Stimulated activated CD4-positive, alpha-beta T cell treated with anti-CD3 and anti-CD28 coated beads, Interleukin-4, amount 100 ng/mL, for 24 hours (primary cell): ENCODE data around the gene FEM1C.

Experiments
- DNase-seq: peaks from one replicate; pipeline ENCODE4 v3.0.0-alpha.2; 2020

Gene FEM1C, protein sequence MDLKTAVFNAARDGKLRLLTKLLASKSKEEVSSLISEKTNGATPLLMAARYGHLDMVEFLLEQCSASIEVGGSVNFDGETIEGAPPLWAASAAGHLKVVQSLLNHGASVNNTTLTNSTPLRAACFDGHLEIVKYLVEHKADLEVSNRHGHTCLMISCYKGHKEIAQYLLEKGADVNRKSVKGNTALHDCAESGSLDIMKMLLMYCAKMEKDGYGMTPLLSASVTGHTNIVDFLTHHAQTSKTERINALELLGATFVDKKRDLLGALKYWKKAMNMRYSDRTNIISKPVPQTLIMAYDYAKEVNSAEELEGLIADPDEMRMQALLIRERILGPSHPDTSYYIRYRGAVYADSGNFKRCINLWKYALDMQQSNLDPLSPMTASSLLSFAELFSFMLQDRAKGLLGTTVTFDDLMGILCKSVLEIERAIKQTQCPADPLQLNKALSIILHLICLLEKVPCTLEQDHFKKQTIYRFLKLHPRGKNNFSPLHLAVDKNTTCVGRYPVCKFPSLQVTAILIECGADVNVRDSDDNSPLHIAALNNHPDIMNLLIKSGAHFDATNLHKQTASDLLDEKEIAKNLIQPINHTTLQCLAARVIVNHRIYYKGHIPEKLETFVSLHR

DNA sequence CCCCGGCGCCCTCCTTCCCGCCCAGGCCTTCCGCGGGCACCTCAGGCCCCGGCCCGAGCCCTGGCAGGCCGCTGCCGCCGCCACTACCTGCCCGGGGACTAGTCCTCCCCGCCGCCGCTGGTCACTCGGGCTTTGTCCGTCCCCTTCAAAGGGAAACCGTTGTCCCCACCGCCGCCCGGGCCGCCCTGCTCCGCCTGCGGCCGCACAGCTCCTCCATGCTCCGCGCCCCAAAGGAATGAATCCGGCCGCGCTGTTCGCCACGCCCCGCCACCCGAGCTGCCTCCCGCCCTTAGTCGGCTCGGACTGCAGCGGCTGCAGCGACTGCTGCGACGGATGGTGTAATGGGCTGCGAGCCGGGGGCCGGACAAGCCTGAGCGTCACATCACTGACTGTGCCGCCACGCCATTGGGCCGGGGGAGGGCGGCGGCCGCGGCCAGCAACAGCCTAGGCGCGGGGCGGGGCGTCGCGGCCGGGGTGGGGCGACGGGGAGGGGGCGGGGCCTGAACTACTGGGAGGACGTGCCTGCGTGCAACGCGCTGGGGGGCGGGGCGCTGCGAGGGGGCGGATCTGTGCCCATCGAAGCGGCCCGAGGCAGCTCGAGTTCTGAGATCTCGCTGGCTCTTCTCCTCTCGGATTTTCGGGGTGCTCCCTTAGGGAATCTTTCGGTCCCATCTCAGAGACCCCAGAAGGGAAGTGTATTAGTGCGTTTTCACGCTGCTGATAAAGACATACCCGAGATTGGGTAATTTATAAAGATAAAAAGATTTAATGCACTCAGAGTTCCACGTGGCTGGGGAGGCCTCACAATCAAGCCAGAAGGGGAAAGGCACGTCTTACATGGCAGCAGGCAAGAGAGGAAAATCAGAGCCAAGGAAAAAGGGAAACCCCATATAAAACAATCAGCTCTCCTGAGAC lies at the start of gene FEM1C:
Gene FEM1C (minus strand): TSS at position 340 of the 915 bp plus-strand sequence. CDS start 1,282 bp downstream, outside the sequence.
- DNase-seq, result peak; percentile 98

DNA sequence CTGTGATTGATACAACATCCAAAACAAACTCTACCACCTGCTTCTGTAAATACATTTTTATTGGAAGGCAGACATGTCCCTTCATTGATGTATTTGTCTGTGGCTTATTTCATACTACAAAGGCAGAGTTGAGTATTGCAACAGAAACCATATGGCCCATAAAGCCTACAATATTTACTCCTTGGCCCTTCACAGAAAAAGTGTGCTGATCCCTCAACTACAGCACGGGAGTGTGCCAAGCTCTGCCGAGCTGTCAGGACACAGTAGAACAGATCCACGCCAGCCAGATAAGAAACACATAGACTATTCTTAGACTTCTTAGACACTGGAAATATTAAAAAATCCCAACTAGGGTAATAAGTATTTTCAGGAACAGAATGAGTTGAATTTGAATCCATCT lies 44.5 kb upstream of the FEM1C start:
- DNase-seq, result no peak

DNA sequence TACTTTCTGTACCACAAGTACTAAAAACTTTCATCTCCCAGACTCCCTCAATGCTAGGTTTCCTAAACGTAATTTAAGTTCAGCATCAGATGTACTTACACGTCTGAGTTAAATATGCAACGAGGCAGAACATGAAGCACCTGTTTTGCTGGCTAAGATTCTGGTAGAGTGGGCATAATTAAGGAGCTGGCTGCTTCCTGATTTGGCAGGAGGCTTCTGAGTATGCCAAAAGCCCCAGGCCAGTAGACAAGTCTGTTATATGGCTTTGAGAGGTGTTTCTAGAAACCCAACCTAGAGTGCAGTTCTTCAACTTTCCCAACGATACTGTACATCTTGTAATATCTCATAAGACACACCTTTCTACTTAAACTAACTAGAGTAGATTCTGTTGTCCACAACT lies 44.1 kb upstream of the FEM1C start:
- no peak for DNase-seq

DNA sequence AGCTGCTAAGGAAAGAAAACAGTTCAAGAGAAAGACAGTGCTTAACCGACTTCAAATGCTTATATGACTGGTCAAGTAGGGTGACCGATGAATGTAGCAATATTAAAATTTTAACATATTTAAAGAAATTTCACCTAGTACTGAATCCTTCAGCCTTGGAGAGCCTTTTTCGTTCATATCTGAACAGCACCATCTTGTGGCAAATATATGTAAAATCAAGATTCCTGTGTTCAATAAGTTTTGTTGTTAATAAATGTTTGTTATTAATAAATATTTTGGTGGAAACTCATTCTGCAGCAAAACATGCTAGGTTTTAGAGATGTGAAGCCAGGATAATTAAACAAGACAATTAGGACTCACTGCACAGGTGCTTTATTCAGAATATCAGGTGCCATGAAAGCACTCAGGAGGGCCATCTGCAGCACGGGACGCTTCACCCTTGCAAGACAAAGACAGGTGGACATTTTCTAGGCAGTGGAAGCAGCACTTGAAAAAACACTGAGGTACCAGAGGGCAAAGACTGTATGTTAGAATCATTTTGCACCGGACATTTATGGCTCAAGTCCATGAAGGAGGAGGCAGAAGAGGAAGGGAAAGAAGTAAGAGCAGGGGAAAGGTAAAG lies 42.1 kb upstream of the FEM1C start:
- DNase-seq, result no peak

DNA sequence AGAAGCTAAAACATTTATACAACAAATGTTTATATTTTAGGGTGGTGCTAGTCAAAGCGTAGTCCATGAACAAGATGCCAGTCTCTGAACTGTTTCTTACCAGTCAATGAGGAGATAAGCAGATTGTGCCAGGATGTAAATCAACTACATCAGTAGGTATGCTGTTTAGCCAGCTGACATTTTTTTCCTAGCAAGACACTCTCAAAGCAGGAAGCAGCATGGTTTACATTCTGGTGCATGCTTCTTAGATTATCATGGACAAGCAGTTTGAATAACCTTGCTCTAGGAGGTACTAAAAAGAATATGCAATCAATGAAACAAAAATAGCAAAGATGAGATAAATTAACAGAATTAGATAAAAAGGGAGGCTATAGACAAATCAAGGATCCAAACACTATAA lies 40.7 kb upstream of the FEM1C start:
- DNase-seq, result no peak

DNA sequence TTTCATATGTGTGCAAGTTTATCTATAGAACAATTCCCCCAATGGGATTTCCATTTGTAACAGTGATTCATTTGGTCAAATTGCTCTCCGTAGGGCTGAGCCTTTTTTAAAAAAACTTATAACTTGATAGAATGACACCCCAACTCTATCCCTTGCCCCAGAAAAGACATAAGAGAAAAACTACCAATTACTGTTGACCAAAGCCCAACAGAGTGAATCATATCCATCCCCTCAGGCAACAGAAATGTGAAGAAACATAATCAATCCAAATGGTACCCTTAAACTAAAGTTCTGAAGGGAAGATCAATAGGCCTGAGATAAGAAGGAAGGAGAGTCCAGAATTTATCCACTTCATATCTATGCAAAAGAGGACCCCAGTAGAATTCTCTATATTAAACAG lies 39.9 kb upstream of the FEM1C start:
- no peak for DNase-seq

DNA sequence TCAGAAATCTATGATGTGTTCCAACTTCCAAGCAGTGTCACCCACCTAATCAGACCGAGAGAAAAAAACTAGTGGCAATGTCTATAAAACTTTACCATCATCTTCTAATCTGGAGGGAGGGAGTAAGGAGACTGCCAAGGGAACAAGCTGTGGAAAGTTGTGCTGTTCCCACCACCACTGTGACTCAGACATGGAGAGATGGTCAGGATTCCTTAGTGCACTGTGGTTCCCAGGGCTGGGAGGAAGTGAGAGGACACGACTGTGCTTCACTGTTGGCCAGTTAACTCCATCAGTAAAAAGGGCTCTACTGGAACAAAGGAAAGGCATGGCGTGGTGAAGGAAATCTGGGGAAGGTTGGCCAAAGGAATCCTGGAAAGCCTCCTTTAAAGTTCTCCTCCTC lies 38.9 kb upstream of the FEM1C start:
- DNase-seq, result no peak

DNA sequence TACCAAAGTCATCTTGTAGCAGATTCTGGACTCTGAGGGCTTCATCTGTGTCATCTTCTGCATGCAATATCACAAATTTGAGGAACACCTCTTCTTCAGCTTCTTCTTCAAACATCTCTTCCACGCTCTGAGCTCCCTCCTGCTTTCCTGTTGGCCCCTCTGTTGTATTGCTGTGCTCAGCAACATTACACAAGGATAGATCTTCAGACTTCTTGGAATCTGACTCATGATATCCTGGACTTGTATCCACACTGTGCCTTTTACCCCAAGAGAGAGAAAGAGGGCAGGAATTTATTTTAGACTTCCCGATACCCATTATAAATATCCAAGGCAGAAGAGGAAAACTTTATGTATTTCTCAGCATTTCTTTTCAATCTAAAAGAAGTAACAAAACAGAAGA lies 36.4 kb upstream of the FEM1C start:
- DNase-seq, result no peak

DNA sequence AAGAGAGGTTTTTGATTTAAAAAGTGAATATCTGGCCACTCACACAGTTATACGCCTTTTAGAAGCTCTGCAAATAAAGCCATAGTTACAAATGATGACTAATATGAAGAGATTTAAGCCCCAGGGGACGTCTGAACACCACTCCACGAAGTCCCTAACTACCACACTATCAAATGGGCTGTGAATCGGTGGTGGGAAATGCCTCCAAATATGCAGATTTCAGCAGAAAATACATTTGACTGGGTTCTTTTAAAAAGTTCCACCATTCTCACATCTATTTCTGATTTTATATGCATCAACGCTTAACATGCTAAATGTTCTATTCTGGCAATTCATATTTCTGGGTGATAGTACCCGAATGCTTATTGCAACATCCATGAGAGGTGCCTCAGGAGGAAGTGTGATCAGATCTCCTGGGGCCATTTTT lies 35.2 kb upstream of the FEM1C start:
- no peak for DNase-seq

DNA sequence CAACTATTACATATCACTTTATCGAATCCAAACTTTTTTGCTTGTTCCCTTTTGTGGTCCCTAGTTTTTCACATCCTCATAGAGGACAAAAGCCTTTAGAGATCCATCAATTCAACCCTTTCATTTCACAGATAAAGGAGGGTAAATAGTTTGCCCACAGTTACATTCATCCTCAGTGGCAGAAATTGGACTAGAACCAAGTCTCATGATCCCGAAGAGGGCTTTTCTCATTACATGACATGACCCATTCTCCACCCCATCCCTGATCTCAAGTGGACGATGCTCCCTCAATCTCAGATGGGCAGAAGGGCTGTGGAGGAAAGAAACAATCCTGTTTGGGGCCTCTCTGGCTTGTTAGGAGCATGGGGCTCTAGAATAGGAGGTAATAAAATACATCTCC lies 34.6 kb upstream of the FEM1C start:
- DNase-seq, result no peak

DNA sequence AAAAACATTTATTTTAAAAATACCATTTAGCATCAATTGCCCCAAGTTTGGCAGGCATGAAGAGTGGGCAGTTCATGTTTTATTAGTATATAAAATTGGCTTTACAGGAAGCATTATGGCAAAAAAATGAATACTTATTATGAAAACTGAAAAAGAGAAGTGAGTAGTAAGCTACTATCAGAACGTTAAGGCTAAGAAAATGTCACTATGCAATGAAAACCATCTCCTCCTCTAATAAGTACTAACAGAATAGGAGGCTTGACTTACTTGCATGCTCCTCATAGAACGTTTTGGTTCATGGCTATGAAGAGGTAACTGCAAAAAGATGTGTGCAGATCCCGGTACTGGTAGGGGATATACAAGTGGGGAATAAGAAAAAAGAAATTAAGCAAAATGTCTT lies 34.1 kb upstream of the FEM1C start:
- DNase-seq, result no peak

DNA sequence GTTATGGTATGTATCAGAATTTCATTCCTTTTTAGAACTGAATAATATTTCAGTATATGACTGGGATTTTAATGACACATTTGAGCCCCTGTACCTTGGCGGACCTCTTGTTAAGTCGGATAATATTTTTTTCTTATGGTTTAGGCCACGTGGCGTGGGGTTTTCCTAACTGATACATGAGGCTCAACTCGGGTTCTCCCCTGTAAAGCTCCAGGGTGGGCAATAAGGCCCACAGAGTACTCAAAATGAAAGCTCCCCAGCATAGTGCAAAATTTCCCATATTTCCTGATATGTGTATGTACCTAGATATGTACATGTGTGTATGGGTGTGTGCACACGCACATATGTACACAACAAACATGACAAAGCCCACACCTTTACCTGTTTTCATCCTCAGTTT lies 33.2 kb upstream of the FEM1C start:
- DNase-seq, result no peak

DNA sequence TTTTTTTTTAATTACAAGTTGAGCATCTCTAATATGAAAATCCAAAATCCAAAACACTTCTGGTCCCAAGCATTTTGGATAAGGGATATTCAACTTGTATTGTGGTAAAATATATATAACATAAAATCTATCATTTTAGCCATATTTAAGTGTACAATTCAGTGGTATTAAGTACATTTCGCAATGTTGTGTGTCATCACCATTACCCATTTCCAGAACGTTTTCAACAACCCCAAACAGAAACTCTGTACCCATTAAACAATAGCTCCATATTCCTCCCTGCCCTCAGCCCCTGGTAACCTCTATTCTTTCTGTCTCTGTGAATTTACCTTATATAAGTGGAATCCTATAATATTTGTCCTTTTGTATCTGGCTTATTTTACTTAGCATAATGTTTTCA lies 32.8 kb upstream of the FEM1C start:
- DNase-seq, result no peak

DNA sequence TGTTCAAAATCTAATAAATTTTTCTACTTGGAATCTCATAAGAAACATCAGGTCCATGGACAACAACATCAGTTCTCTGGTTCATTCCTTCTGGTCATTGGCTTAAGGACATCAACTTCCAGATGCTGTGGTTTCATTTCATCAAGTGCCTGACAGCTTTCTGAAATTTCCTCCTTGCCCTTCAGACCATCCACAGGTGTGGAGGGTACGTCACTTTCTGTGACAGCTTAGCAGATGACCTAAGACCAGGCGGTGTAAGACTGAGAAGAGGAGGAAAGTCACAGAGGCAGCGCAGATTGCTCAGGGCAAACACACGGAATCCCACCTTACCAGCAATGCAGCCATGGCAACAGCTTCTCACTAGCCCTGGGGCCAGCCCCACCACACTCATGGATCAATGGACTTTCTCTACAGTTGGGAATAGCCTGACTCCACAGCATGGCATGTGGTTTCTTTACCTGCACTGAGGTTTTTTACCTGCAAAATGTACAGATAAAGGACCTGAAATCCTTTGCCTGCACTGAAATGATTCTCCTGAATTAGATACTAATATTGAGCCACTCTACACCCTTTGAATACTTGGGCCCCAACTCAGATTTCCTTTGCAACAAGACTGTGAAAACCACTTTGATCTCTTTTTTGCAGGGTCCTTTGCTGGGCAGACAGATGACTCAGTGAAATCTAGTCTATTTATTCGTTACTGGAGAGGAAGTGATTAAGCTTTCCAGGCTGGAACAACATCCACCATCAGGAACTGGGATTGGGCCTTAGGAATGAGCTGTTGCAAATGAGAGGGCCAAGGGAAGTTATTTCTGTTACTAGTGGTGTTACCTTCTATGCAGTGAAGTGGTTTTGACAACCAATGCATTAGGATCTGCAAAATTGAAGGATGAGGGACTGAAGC lies 30.8 kb upstream of the FEM1C start:
- no peak for DNase-seq

DNA sequence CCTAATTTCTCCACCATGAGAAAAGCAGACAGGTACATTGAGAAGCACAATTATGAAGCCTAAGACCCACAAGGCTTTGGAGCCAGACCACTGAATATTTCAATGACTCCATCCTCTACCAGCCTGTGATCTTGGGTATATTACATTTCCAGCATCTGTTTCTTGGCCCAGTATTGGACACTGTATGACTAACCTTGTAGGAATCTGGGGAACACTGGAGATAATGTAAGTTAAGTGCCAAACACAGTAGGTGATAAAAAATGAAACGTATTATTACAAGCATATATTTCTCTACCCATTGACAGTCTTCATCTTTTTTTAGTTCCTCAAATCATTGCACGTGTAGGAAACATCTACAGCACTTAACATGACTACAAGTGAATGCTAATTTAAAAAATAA lies 28.6 kb upstream of the FEM1C start:
- DNase-seq, result no peak

DNA sequence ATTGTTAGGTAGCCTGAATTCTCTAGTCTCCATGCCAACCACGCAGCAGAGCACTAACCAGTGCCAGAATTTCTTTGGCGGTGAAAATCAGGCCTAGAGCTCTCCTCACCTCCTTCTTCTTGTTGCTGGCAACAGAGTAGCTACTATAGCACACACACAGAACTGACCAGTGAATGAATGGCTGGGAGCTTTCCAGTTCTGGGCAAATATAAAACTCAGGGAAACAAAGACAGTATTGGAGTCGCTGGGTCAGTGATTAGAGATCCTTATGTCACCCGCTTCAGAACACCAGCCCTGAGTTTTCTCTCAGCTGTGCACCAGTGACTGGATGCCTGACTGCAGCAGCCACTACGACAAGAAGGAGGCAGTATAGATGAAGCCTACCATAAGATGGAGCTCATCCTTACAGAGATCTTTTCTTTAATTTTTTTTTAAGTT lies 26.9 kb upstream of the FEM1C start:
- DNase-seq, result no peak

DNA sequence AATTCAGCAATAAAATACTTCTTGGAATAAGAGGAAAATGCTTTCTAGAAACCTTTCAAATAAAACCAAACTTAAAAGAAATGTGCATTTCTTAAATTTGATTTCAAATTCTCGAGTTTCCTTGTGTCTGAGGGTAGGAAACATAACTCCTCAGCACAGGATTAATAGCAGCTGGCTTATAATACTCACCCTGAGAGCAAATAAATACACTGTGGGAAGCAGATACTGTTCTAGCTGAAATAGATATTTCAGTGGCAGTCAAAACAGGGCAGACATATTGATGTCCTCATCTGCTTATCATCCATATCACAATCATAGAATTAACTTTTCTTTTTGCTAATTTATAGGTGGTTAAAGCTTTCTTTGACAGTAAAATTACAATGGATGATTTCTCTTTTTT lies 24.1 kb upstream of the FEM1C start:
- no peak for DNase-seq

DNA sequence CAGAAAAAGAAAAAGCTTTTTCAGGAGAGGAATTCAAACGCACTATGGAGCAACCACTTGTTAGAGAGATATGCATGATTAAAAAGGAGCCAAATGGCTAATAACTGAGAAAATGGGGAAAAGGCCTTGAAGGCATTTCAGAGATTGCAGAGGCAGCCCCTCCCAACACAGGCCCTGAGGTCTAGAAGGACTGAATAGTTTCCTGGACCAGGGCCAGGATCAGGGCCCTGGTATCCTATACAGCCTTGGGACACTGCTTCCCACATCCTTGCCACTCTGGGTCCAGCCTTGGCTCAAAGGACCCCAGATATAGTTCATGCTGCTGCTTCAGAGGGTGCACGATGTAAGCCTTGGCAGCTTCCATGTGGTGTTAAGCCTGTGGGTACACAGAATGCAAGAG lies 20.7 kb upstream of the FEM1C start:
- no peak for DNase-seq

DNA sequence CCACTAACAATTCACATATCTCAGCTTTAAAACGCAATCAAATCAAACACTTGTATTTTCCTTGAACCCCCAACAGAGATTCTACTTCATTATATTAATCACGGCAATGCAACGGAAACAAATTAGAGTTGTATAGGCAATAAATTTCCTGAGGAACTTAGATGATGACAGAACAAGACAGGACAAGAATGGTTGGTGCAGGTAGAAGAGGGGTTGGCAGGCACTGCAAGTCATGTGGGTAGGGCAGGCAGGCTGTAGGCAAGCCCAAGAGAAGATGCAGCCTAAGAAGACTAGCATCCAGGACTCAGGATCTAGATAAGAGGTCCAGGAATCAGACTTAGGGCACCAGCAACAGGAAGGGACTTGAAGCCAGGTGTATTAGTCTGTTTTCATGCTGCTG lies 16.6 kb upstream of the FEM1C start:
- DNase-seq, result no peak

DNA sequence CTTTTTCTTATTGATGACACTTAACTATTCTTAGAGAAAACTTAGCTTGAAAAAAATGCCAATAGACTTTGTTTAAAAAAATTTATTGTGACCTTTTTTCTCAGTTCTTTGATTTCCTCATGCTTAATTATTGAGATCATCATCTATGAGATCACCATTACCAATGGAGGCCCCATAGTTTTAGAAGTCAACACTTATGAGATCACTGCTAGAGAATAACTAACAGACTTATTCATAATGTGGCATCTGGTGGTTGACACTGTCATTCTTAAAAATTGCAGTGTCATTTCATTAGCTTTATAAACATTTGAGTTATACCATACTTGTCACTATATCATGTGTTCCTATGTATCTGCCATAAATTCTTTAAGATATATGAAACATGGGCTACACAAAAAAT lies 14.9 kb upstream of the FEM1C start:
- DNase-seq, result no peak

DNA sequence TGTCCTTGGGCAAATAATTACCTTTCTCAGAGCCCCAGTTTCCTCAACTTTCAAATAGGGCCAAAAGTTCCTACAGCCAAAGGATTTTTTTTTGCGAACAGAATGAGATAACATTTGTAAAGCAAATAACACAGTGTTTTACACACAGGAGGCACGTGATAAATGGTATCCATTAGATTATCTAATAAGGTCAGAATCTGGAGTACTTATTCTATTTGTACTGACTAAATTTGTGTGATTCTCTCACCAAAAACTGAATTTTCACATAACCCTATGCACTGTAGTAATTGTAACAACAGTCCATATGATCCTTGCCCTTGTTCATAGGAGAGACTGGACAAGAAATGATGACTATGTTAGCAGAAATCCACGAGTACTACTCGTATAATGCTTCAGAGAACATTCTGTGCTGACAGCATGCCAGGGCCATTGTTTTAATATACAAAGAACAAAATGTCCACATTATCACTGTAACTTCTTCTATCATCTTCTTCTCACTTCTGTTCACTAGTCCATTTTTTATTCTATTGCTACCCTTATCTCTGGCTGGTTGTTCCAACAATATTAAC lies 13.9 kb upstream of the FEM1C start:
- no peak for DNase-seq
